Medulla oblongata (tissue), 1 donor: ENCODE results near the gene DNAH3.
"Not testable (repeated sequence)": the region's sequence is repeated elsewhere in the genome, so short reads cannot be mapped to it uniquely, and the experiment has no call there.

Experiments used
- DNase-seq: peaks from one replicate; pipeline ENCODE4 v3.0.0-alpha.2; 2015; ENCODE audit errors: extremely low spot score

DNAH3 gene

GRCh38 chr16:21075252-21075651, 75.4 kb downstream of the DNAH3 start:
- no peak for DNase-seq

GRCh38 chr16:21072976-21073375, 77.7 kb downstream of the DNAH3 start:
- DNase-seq = no peak

- DNase-seq = no peak
Measured at GRCh38 chr16:21071741-21072140, 78.9 kb downstream of the DNAH3 start.

- DNase-seq = no peak
Measured at GRCh38 chr16:21070564-21070963, 80.1 kb downstream of the DNAH3 start.

- DNase-seq = no peak
Measured at GRCh38 chr16:21069986-21070385, 80.7 kb downstream of the DNAH3 start.

GRCh38 chr16:21064203-21064602, 86.4 kb downstream of the DNAH3 start:
- no peak for DNase-seq

GRCh38 chr16:21063314-21063713, 87.3 kb downstream of the DNAH3 start:
- DNase-seq = not testable (repeated sequence)

- DNase-seq = no peak
Measured at GRCh38 chr16:21060027-21060510, 90.6 kb downstream of the DNAH3 start.

GRCh38 chr16:21057875-21058274, 92.8 kb downstream of the DNAH3 start:
- no peak for DNase-seq

- DNase-seq = no peak
Measured at GRCh38 chr16:21056396-21056795, 94.2 kb downstream of the DNAH3 start.

GRCh38 chr16:21055738-21056137, 94.9 kb downstream of the DNAH3 start:
- not testable (repeated sequence) for DNase-seq

GRCh38 chr16:21053590-21053989, 97.1 kb downstream of the DNAH3 start:
- DNase-seq = no peak

GRCh38 chr16:21048091-21048912, 102.3 kb downstream of the DNAH3 start:
- not testable (repeated sequence) for DNase-seq

- no peak for DNase-seq
Measured at GRCh38 chr16:21038197-21038596, 112.4 kb downstream of the DNAH3 start.

- no peak for DNase-seq
Measured at GRCh38 chr16:21037736-21038135, 112.9 kb downstream of the DNAH3 start.

GRCh38 chr16:21037168-21037567, 113.5 kb downstream of the DNAH3 start:
- no peak for DNase-seq

- no peak for DNase-seq
Measured at GRCh38 chr16:21036471-21036870, 114.2 kb downstream of the DNAH3 start.

- no peak for DNase-seq
Measured at GRCh38 chr16:21033704-21034103, 116.9 kb downstream of the DNAH3 start.

GRCh38 chr16:21033264-21033663, 117.4 kb downstream of the DNAH3 start:
- DNase-seq = no peak

- DNase-seq = no peak
Measured at GRCh38 chr16:21028728-21029127, 121.9 kb downstream of the DNAH3 start.

GRCh38 chr16:21026846-21027245, 123.8 kb downstream of the DNAH3 start:
- DNase-seq = no peak

GRCh38 chr16:21023509-21024202, 127.0 kb downstream of the DNAH3 start:
- no peak for DNase-seq

GRCh38 chr16:21021316-21021715, 129.3 kb downstream of the DNAH3 start:
- no peak for DNase-seq
